Fibroblast of villous mesenchyme (primary cell): ENCODE measurements around the gene PET117. TPM values are rescaled to one million over a fixed set of nuclear protein-coding genes. Genes with fewer than 3 reads are reported as not detected.

Source experiments
- DNase-seq: peaks from one replicate; pipeline ENCODE4 v3.0.0-alpha.2; 2010; ENCODE audit warnings: low read depth
- H3K4me3 ChIP-seq: 2 replicates; pipeline ENCODE4 v1.5.1; 2011; ENCODE audit warnings: low read depth, mild to moderate bottlenecking, low read length
- CTCF ChIP-seq: IDR thresholded peaks from 2 replicates; pipeline ENCODE4 v1.5.1; 2012; ENCODE audit warnings: low read depth, mild to moderate bottlenecking, low read length; ENCODE audit not compliant: insufficient read depth
- total RNA-seq: library from RNA; depleted of rRNA; stranded (reverse); fragments of >200 nt; gene quantifications from 2 replicates; pipeline ENCODE4 v1.2.3, GENCODE V29; 2012

Gene PET117
- total RNA-seq, 1 donor: 9.5 TPM

GRCh38 chr20:18138266-18138582, 561 bp downstream of the PET117 start:
- DNase-seq: no peak
- TF ChIP-seq CTCF: no peak
- H3K4me3 ChIP-seq: peak overlapping the region; percentile 74

- no peak for DNase-seq
- H3K4me3 ChIP-seq: peak overlapping the region; percentile 74
- no peak for TF ChIP-seq CTCF
These were observed 1.2 kb downstream of the PET117 start for GRCh38 chr20:18138639-18139583.

GRCh38 chr20:18139832-18140231, 2.2 kb downstream of the PET117 start:
- no peak for DNase-seq
- no peak overlapping the region for H3K4me3 ChIP-seq
- TF ChIP-seq CTCF: no peak

GRCh38 chr20:18144541-18145099, 7.0 kb downstream of the PET117 start:
- no peak for TF ChIP-seq CTCF
- H3K4me3 ChIP-seq: no peak overlapping the region
- DNase-seq: no peak

GRCh38 chr20:18154342-18154741, 16.7 kb downstream of the PET117 start:
- no peak overlapping the region for H3K4me3 ChIP-seq
- no peak for TF ChIP-seq CTCF
- no peak for DNase-seq

GRCh38 chr20:18156045-18156444, 18.4 kb downstream of the PET117 start:
- no peak for DNase-seq
- TF ChIP-seq CTCF: no peak
- H3K4me3 ChIP-seq: no peak overlapping the region
